Caco-2 (cell line): Measurements from ENCODE around the gene ABCC9. TPM values are rescaled to one million over a fixed set of nuclear protein-coding genes. Genes with fewer than 3 reads are reported as not detected.

Experiments used
- BruUV-seq: library from RNA; stranded (reverse); fragments of 400-500 nt; replicated peaks from 2 replicates; lab custom pipeline; 2021; lab: Mats Ljungman, UMichigan
- CTCF ChIA-PET: fragments of 300-600 bp; sonication (Branson Sonifier 250); formaldehyde crosslinking; loops from one replicate; lab custom pipeline; 2022; ENCODE audit warnings: antibody characterized with exemption; lab: Charles Lee
- POLR2A ChIA-PET: fragments of 300-600 bp; sonication (Branson Sonifier 250); formaldehyde crosslinking; loops from one replicate; lab custom pipeline; 2022; ENCODE audit warnings: antibody characterized with exemption; lab: Charles Lee
- DNase-seq, 2 experiments: peaks; one replicate each; pipeline versions ENCODE4 v3.0.0 to v3.0.0-alpha.2; 2020 to 2022
- H3K27me3 ChIP-seq: replicated peaks from 2 replicates; pipeline ENCODE4 v1.6.0; 2011; ENCODE audit warnings: low read length; ENCODE audit not compliant: control insufficient read depth, insufficient read depth
- H3K36me3 ChIP-seq: 2 replicates; pipeline ENCODE4 v1.5.1; 2011; ENCODE audit warnings: low read length; ENCODE audit not compliant: control insufficient read depth, insufficient read depth
- H3K4me1 ChIP-seq: fragments of 250-450 bp; sonication (Bioruptor Pico); 2 replicates; pipeline ENCODE4 v1.5.1; 2020; ENCODE audit warnings: mild to moderate bottlenecking
- H3K4me3 ChIP-seq: 2 replicates; pipeline ENCODE4 v1.5.1; 2011; ENCODE audit warnings: low read depth, mild to moderate bottlenecking, control low read depth, low read length
- H3K9me3 ChIP-seq: fragments of 250-450 bp; sonication (Bioruptor Pico); 2 replicates; pipeline ENCODE4 v1.5.1; 2020; ENCODE audit warnings: mild to moderate bottlenecking, moderate library complexity
- H3K27ac Mint-ChIP-seq: one replicate; pipeline ENCODE4 v1.8.0; 2022; ENCODE audit warnings: mixed read lengths; ENCODE audit not compliant: unreplicated experiment
- H3K27me3 Mint-ChIP-seq: one replicate; pipeline ENCODE4 v1.8.0; 2022; ENCODE audit warnings: mixed read lengths; ENCODE audit not compliant: insufficient read depth, unreplicated experiment
- H3K36me3 Mint-ChIP-seq: one replicate; pipeline ENCODE4 v1.8.0; 2022; ENCODE audit warnings: mild to moderate bottlenecking, mixed read lengths; ENCODE audit not compliant: insufficient read depth, unreplicated experiment
- H3K4me1 Mint-ChIP-seq: one replicate; pipeline ENCODE4 v1.8.0; 2022; ENCODE audit warnings: low read depth, mixed read lengths; ENCODE audit not compliant: unreplicated experiment
- H3K4me3 Mint-ChIP-seq: one replicate; pipeline ENCODE4 v1.8.0; 2022; ENCODE audit warnings: mild to moderate bottlenecking, moderate library complexity, mixed read lengths; ENCODE audit not compliant: unreplicated experiment
- H3K9me3 Mint-ChIP-seq: one replicate; pipeline ENCODE4 v1.8.0; 2022; ENCODE audit warnings: mixed read lengths; ENCODE audit not compliant: unreplicated experiment
- intact Hi-C: fragments of 100-400 bp; cut with micrococcal nuclease; formaldehyde crosslinking; loops from one replicate; pipeline ENCODE4 v1.10.0; 2022; ENCODE audit not compliant: unreplicated experiment
- total RNA-seq: library from RNA; stranded (reverse); gene quantifications from 2 replicates; pipeline ENCODE4 v1.2.3, GENCODE V29; 2022
- TF ChIP-seq, protein P1 (sequence below), 2 experiments: fragments of 200-600 bp in 1 of 2; IDR thresholded peaks; 1 replicate in 1 of 2; 2 replicates in 1 of 2; pipeline versions ENCODE4 v1.5.1 to v1.8.0; 2011 to 2022; ENCODE audit warnings: antibody characterized with exemption in 1 of 2, control low read depth in 1 of 2, inconsistent platforms in 1 of 2, low read depth in 1 of 2, low read length in 1 of 2, mild to moderate bottlenecking in 1 of 2, moderate library complexity in 1 of 2; ENCODE audit not compliant: insufficient read depth in 1 of 2, severe bottlenecking in 1 of 2, unreplicated experiment in 1 of 2

ABCC9 gene
- total RNA-seq, 1 experiment from 2014 or later: 130 TPM

DNA sequence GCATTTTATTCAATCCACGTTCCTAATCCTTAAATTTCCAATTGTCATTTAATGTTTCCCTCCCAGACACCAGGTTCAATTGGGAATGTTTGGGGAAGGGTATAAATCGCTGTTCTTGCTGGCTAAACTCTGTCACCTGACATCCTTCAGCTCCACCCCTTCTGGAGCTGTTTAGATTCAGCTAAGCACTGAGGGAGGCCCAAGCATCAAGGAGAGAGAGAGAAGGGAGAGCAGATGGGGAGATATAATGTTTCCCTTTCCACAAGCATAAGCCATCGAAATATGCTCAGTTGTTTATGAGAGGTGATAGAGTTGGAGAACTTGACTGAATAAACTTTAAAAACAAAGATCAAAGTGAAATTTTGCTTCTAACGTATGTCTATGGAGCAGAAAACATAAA, 1.8 kb downstream of the ABCC9 start:
- peak overlapping the region; percentile 78 for H3K27ac Mint-ChIP-seq
- ChIA-PET CTCF (interaction anchor here (1.0 kb wide), 2 partner anchors 51 to 165 kb away, joined by 6 to 11 read pairs; partner anchors contain the start of gene KCNJ8), POLR2A (interaction anchor here (1.0 to 1.4 kb wide), 3 partner anchors 165 to 685 kb away, joined by 3 to 5 read pairs (median 4); partner anchors contain the start of genes ETNK1 and KCNJ8)
- no peaks in the 10 kb centered on the region for H3K9me3 ChIP-seq
- H3K9me3 Mint-ChIP-seq: no peaks in the 10 kb centered on the region
- TF ChIP-seq, protein P1, sequence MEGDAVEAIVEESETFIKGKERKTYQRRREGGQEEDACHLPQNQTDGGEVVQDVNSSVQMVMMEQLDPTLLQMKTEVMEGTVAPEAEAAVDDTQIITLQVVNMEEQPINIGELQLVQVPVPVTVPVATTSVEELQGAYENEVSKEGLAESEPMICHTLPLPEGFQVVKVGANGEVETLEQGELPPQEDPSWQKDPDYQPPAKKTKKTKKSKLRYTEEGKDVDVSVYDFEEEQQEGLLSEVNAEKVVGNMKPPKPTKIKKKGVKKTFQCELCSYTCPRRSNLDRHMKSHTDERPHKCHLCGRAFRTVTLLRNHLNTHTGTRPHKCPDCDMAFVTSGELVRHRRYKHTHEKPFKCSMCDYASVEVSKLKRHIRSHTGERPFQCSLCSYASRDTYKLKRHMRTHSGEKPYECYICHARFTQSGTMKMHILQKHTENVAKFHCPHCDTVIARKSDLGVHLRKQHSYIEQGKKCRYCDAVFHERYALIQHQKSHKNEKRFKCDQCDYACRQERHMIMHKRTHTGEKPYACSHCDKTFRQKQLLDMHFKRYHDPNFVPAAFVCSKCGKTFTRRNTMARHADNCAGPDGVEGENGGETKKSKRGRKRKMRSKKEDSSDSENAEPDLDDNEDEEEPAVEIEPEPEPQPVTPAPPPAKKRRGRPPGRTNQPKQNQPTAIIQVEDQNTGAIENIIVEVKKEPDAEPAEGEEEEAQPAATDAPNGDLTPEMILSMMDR (IDR thresholded peaks at IDR 0.05; ENCODE audit: insufficient read depth in 1 of 2, low read depth in 1 of 2, low read length in 1 of 2, severe bottlenecking in 1 of 2, unreplicated experiment in 1 of 2): no peak
- no peaks in the 10 kb centered on the region for H3K27me3 Mint-ChIP-seq
- H3K36me3 ChIP-seq: no peaks in the 10 kb centered on the region
- peak overlapping the region; percentile 56 for H3K4me3 ChIP-seq
- H3K4me1 Mint-ChIP-seq: peaks cover 17% of the 10 kb centered on the region
- no TSS peak for BruUV-seq
- peak; percentile 69 to 72 for DNase-seq
- H3K36me3 Mint-ChIP-seq: peaks cover 51% of the 10 kb centered on the region
- H3K4me1 ChIP-seq: no peaks in the 10 kb centered on the region
- H3K27me3 ChIP-seq: no peaks in the 10 kb centered on the region
- peak overlapping the region; percentile 94 for H3K4me3 Mint-ChIP-seq
- intact Hi-C loops: loop anchor here (1.0 kb wide), 2 partner anchors 32 to 120 kb away; no protein-coding TSS in a partner anchor

DNA sequence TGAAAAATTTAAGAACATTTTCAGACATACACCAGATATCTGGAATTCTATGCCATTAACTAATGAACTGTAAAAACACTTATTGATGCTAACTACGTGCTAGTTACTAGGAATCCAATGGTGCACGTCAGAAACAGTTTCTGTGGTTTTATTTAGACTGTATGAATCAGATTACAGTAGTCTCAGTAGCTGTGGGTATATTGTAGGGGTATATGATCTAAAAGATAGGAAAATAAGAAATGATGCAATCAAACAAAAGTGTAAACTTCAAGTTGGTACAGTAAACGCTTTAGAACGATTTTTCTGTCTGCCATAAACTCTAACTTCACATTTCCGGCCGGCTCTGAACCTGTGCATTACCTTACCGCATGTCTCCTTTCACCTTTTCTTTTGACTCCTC, 2.3 kb downstream of the ABCC9 start:
- BruUV-seq: no TSS peak
- peaks cover 17% of the 10 kb centered on the region for H3K4me1 Mint-ChIP-seq
- H3K9me3 Mint-ChIP-seq: no peaks in the 10 kb centered on the region
- Histone ChIP-seq H3K27me3 (no peaks in the 10 kb centered on the region), H3K36me3 (no peaks in the 10 kb centered on the region), H3K4me1 (no peaks in the 10 kb centered on the region), H3K4me3 (peak overlapping the region; percentile 56), H3K9me3 (no peaks in the 10 kb centered on the region)
- H3K4me3 Mint-ChIP-seq: peak overlapping the region; percentile 94
- intact Hi-C loops: loop anchor here (1.0 kb wide), 2 partner anchors 32 to 120 kb away; no protein-coding TSS in a partner anchor
- H3K27ac Mint-ChIP-seq: peak overlapping the region; percentile 78
- ChIA-PET POLR2A (interaction anchor here (1.0 to 1.4 kb wide), 3 partner anchors 164 to 686 kb away, joined by 3 to 5 read pairs (median 4); partner anchors contain the start of genes ETNK1 and KCNJ8), CTCF (interaction anchor here (1.0 kb wide), 2 partner anchors 51 to 164 kb away, joined by 6 to 11 read pairs; partner anchors contain the start of gene KCNJ8)
- peaks cover 56% of the 10 kb centered on the region for H3K36me3 Mint-ChIP-seq
- TF ChIP-seq, protein P1 (IDR thresholded peaks at IDR 0.05; ENCODE audit: insufficient read depth in 1 of 2, low read depth in 1 of 2, low read length in 1 of 2, severe bottlenecking in 1 of 2, unreplicated experiment in 1 of 2): no peak
- no peaks in the 10 kb centered on the region for H3K27me3 Mint-ChIP-seq
- no peak for DNase-seq

DNA sequence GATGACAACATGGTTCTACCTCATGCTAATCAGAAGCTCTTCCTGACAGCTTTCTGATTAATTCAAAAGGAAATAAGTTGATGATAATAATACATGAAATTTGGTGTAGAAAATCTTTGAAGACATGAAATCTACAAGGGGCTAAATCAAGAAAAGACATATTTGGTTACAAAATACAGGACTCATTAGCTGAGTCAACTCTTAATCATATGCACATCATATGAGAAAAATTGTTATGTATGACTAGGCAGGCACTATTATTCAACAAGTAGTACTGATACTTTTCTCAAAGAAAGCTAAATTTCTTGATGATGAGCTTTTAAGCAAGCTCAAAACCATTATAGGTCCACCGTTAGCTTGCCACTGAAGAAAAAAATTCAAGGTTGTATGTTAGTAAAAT, 7.1 kb downstream of the ABCC9 start:
- H3K4me1 Mint-ChIP-seq: peaks cover 11% of the 10 kb centered on the region
- no TSS peak for BruUV-seq
- POLR2A ChIA-PET: no interaction called here

More for the DNA sequence above, 7.1 kb downstream of the ABCC9 start:
- TF ChIP-seq, protein P1 (IDR thresholded peaks at IDR 0.05; ENCODE audit: insufficient read depth in 1 of 2, low read depth in 1 of 2, low read length in 1 of 2, severe bottlenecking in 1 of 2, unreplicated experiment in 1 of 2): no peak
- H3K36me3 Mint-ChIP-seq: peaks cover 63% of the 10 kb centered on the region
- no peaks in the 10 kb centered on the region for H3K9me3 Mint-ChIP-seq
- H3K4me3 ChIP-seq: no peak overlapping the region
- no peak for DNase-seq
- no peaks in the 10 kb centered on the region for H3K36me3 ChIP-seq
- no peak overlapping the region for H3K27ac Mint-ChIP-seq
- H3K4me3 Mint-ChIP-seq: no peak overlapping the region
- no peaks in the 10 kb centered on the region for H3K4me1 ChIP-seq
- H3K27me3 ChIP-seq: no peaks in the 10 kb centered on the region
- CTCF ChIA-PET: no interaction called here
- H3K27me3 Mint-ChIP-seq: no peaks in the 10 kb centered on the region
- H3K9me3 ChIP-seq: no peaks in the 10 kb centered on the region
- intact Hi-C loops: no loop called here
